ENCODE data around the gene CFAP100. TPM values are rescaled to one million over a fixed set of nuclear protein-coding genes. Genes with fewer than 3 reads are reported as not detected.

CFAP100 gene
- total RNA-seq, 4 donors from 2014 or later, result not detected

DNA sequence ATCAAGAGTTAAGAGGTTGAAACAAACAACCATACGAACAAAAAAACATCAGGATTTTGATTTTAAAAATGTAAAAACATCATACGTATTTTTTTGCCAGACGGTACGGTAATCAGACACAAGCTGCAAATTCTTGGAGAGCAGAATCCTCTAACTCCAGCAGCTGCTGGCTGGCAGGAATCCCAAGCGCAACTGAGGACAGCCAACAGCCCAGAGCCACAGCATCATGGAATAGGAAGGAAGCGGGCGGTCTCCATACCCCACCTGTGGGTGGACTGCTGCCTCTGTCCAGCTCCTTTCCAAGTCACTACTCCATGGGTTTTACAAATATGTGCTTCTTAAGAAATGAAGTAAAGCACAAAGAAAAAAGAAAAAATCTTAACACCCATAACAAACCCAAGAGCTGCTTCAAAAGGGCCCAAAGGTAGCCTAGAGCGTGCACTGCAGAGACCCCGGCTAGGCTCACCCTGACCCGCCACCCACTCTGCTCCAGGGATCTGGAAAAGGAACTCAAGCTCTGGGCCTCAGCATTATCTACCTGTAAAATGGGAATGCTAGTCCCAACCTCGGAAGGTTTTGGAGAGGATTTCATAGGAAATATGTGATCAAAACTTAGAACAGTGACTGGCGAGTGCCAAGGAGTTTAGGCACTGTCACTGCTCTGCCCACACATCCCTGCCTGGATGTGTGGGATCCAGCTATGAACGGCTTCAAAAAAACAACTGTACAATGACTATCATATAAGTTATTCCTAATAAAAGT is 47.6 kb downstream of the CFAP100 start:
- 89 to 94% methylated on average over 8 to 13 of the region's 13 CpGs for WGBS, 2 donors (ENCODE audit: low coverage in 1 of 2)
- no peaks in the 10 kb centered on the region for H3K4me1 ChIP-seq
- H3K27ac ChIP-seq, result no peak overlapping the region
- no peaks in the 10 kb centered on the region for H3K9me3 ChIP-seq
- H3K36me3 ChIP-seq, result peaks cover 0 to 4% (median 0%) of the 10 kb centered on the region in 4 donors
- no peak for DNase-seq
- in situ Hi-C loops (cut with MboI; ENCODE audit: low pct_ligation_motif_present in 1 of 4, low pct_unique_long_range_greater_than_20kb in 1 of 4, low sequenced_read_pairs in 3 of 4) (no loop called here), intact Hi-C loops (cut with DNase I; ENCODE audit: low total_unique reads) (no loop called here)
- TF ChIP-seq EP300 (IDR thresholded peaks at IDR 0.05; ENCODE audit: low read depth) (no peak), POLR2AphosphoS5 (IDR thresholded peaks at IDR 0.05) (no peak), POLR2A (IDR thresholded peaks at IDR 0.05) (no peak)
- TF ChIP-seq, protein P1, sequence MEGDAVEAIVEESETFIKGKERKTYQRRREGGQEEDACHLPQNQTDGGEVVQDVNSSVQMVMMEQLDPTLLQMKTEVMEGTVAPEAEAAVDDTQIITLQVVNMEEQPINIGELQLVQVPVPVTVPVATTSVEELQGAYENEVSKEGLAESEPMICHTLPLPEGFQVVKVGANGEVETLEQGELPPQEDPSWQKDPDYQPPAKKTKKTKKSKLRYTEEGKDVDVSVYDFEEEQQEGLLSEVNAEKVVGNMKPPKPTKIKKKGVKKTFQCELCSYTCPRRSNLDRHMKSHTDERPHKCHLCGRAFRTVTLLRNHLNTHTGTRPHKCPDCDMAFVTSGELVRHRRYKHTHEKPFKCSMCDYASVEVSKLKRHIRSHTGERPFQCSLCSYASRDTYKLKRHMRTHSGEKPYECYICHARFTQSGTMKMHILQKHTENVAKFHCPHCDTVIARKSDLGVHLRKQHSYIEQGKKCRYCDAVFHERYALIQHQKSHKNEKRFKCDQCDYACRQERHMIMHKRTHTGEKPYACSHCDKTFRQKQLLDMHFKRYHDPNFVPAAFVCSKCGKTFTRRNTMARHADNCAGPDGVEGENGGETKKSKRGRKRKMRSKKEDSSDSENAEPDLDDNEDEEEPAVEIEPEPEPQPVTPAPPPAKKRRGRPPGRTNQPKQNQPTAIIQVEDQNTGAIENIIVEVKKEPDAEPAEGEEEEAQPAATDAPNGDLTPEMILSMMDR (IDR thresholded peaks at IDR 0.05), result no peak
- H3K4me3 ChIP-seq, result no peak overlapping the region
- H3K27me3 ChIP-seq, result no peaks in the 10 kb centered on the region

DNA sequence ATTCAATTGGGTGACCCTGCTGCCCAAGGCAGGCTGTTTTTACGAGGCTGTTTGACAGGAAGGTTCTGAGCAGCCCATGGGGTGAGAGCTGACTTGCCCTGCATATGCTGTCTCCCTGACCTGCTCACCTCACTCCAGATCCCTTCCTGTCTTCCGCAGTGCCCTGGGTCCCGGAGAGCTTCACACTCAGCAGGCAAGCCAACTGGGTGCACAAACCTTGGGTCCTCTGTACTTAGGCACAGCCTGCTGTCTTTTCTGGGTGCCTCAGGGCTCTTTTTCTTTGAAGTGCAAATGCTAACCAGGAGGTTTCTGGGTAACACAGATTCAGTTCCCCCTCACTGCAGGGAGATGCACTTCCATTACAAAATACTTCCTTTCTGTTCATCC is 48.1 kb downstream of the CFAP100 start:
- no peak for DNase-seq
- in situ Hi-C loops (cut with MboI; ENCODE audit: low pct_ligation_motif_present in 1 of 4, low pct_unique_long_range_greater_than_20kb in 1 of 4, low sequenced_read_pairs in 3 of 4) (no loop called here), intact Hi-C loops (cut with DNase I; ENCODE audit: low total_unique reads) (no loop called here)
- H3K27ac ChIP-seq, result no peak overlapping the region
- H3K4me3 ChIP-seq, result no peak overlapping the region
- H3K27me3 ChIP-seq, result no peaks in the 10 kb centered on the region
- TF ChIP-seq POLR2A (IDR thresholded peaks at IDR 0.05) (no peak), POLR2AphosphoS5 (IDR thresholded peaks at IDR 0.05) (no peak), EP300 (IDR thresholded peaks at IDR 0.05; ENCODE audit: low read depth) (no peak)
- TF ChIP-seq, protein P1 (IDR thresholded peaks at IDR 0.05), result no peak
- no peaks in the 10 kb centered on the region for H3K4me1 ChIP-seq
- no peaks in the 10 kb centered on the region for H3K9me3 ChIP-seq
- peaks cover 0 to 2% (median 0%) of the 10 kb centered on the region in 4 donors for H3K36me3 ChIP-seq
- 86% methylated on average over 3 of the region's 3 CpGs; no CpG with 5 or more reads in 1 of the 2 donors for WGBS, 2 donors (ENCODE audit: low coverage in 1 of 2)

DNA sequence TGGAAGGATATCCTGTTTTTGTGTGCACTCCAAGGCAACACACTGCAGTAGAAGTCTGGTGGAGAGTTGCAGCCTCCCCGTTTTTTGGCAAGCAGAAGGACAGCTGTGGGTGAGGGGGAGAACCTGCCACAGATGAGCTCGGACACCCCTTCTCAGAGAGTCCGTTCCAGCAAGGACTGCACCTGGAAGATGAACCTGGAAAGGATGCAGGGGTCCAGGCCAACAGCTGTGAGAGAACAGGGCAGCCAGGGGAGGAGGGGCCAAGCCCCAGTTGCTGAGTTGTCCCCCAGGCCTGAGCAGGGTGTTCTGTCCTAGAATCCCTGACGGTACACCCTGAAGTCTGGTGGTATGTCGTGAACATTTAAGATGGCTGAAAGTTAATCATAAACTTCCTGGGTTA is 50.8 kb downstream of the CFAP100 start:
- Histone ChIP-seq H3K4me1 (no peaks in the 10 kb centered on the region), H3K27ac (no peak overlapping the region), H3K36me3 (peaks cover 0 to 16% (median 0%) of the 10 kb centered on the region in 4 donors), H3K27me3 (no peaks in the 10 kb centered on the region), H3K9me3 (no peaks in the 10 kb centered on the region), H3K4me3 (no peak overlapping the region)
- TF ChIP-seq, protein P1 (IDR thresholded peaks at IDR 0.05), result no peak
- TF ChIP-seq POLR2AphosphoS5 (IDR thresholded peaks at IDR 0.05) (no peak), EP300 (IDR thresholded peaks at IDR 0.05; ENCODE audit: low read depth) (no peak), POLR2A (IDR thresholded peaks at IDR 0.05) (no peak)
- in situ Hi-C loops (cut with MboI; ENCODE audit: low pct_ligation_motif_present in 1 of 4, low pct_unique_long_range_greater_than_20kb in 1 of 4, low sequenced_read_pairs in 3 of 4), result no loop called here
- intact Hi-C loops (cut with DNase I; ENCODE audit: low total_unique reads), result no loop called here
- 69% methylated on average over 5 of the region's 5 CpGs; no CpG with 5 or more reads in 1 of the 2 donors for WGBS, 2 donors (ENCODE audit: low coverage in 1 of 2)
- DNase-seq, result no peak

DNA sequence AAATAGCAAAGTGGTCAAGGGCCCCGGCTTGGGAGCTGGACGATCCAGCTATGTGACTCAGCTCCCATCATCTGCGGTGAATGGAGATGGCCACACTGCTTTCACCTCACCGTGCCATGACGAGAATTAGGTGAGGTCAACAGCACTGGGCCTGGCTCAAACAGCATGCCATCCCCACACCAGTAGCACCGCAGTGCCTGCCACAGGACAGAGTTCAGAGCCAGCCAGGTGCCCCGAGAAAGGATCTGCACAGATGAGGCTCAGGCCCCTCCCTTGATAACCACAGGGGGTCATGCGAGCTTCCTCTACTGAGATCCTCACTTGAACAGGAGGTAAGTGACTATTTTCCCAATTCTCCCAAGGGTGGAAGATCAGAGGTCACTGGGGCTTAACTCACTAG is 51.6 kb downstream of the CFAP100 start:
- TF ChIP-seq EP300 (IDR thresholded peaks at IDR 0.05; ENCODE audit: low read depth) (no peak), POLR2AphosphoS5 (IDR thresholded peaks at IDR 0.05) (no peak), POLR2A (IDR thresholded peaks at IDR 0.05) (no peak)
- TF ChIP-seq, protein P1 (IDR thresholded peaks at IDR 0.05), result no peak
- Histone ChIP-seq H3K9me3 (no peaks in the 10 kb centered on the region), H3K27me3 (no peaks in the 10 kb centered on the region), H3K4me1 (no peaks in the 10 kb centered on the region), H3K36me3 (peaks cover 0 to 16% (median 0%) of the 10 kb centered on the region in 4 donors), H3K27ac (no peak overlapping the region), H3K4me3 (no peak overlapping the region)
- intact Hi-C loops (cut with DNase I; ENCODE audit: low total_unique reads) (no loop called here), in situ Hi-C loops (cut with MboI; ENCODE audit: low pct_ligation_motif_present in 1 of 4, low pct_unique_long_range_greater_than_20kb in 1 of 4, low sequenced_read_pairs in 3 of 4) (no loop called here)
- no peak for DNase-seq
- WGBS, 2 donors (ENCODE audit: low coverage in 1 of 2), result 94% methylated on average over 8 of the region's 8 CpGs; no CpG with 5 or more reads in 1 of the 2 donors

Measured in transverse colon (tissue), 4 donors.